Endothelial cell of umbilical vein (primary cell): ENCODE results near the gene EPB41L2. TPM values are rescaled to one million over a fixed set of nuclear protein-coding genes. Genes with fewer than 3 reads are reported as not detected.

Experiments
- BruUV-seq: library from RNA; stranded (reverse); fragments of 400-500 nt; replicated peaks from 2 replicates; lab custom pipeline; 2021; lab: Mats Ljungman, UMichigan
- CTCF ChIA-PET: fragments of 300-600, 350-600 bp; sonication (Branson Sonifier 250); formaldehyde crosslinking; loops from one replicate; lab custom pipeline; 2021; ENCODE audit warnings: antibody characterized with exemption, inconsistent platforms; lab: Charles Lee
- POLR2A ChIA-PET: fragments of 300-600, 350-600 bp; sonication (Branson Sonifier 250); formaldehyde crosslinking; loops from one replicate; lab custom pipeline; 2021; ENCODE audit warnings: antibody characterized with exemption, inconsistent platforms; lab: Charles Lee
- DNase-seq: peaks from one replicate; pipeline ENCODE4 v3.0.0-alpha.2; 2011; ENCODE audit warnings: low read depth, low spot score
- FAIRE-seq: peaks from 2 replicates; lab custom pipeline; 2011; peaks lifted over from hg19 to GRCh38; lab: Jason Lieb, UNC
- H2AFZ ChIP-seq: 2 replicates; pipeline ENCODE4 v1.6.0; 2012; ENCODE audit warnings: low read depth, low read length, control low read depth, inconsistent platforms
- H3K27ac ChIP-seq: 2 replicates; pipeline ENCODE4 v1.5.1; 2011; ENCODE audit warnings: low read depth, mild to moderate bottlenecking, control low read depth, low read length, moderate library complexity; ENCODE audit not compliant: insufficient read depth
- H3K27me3 ChIP-seq, 2 experiments: 2 replicates each; pipeline versions ENCODE4 v1.6.0 to v1.6.1; 2011; ENCODE audit warnings: low read length in 2 of 2, mixed read lengths in 1 of 2; ENCODE audit not compliant: control insufficient read depth in 2 of 2, insufficient read depth in 2 of 2
- H3K36me3 ChIP-seq, 2 experiments: 2 replicates in 1 of 2; 3 replicates in 1 of 2; pipeline ENCODE4 v1.5.1; 2011; ENCODE audit warnings: low read length in 2 of 2, mild to moderate bottlenecking in 1 of 2, moderate library complexity in 1 of 2; ENCODE audit not compliant: control insufficient read depth in 2 of 2, insufficient read depth in 2 of 2; ENCODE audit errors: extremely low read depth in 1 of 2
- H3K4me1 ChIP-seq: 3 replicates; pipeline ENCODE4 v1.5.1; 2011; ENCODE audit warnings: mild to moderate bottlenecking, low read length; ENCODE audit not compliant: control insufficient read depth, insufficient read depth; ENCODE audit errors: extremely low read depth
- H3K4me2 ChIP-seq: 2 replicates; pipeline ENCODE4 v1.6.1; 2011; ENCODE audit warnings: low read length, control low read depth, mixed read lengths; ENCODE audit not compliant: insufficient read depth
- H3K4me3 ChIP-seq, 3 experiments: fragments of 200-600 bp in 1 of 3; sonication (generic), shearing (Covaris generic) in 1 of 3; replicated peaks in 1 of 3; 2 replicates each; pipeline ENCODE4 v1.5.1; 2011 to 2016; ENCODE audit warnings: control low read depth in 3 of 3, low read length in 3 of 3, mild to moderate bottlenecking in 2 of 3, inconsistent platforms in 1 of 3, low read depth in 1 of 3, moderate library complexity in 1 of 3; ENCODE audit not compliant: insufficient read depth in 1 of 3
- H3K79me2 ChIP-seq: 2 replicates; pipeline ENCODE4 v1.6.0; 2012; ENCODE audit warnings: low read length, inconsistent platforms; ENCODE audit not compliant: control insufficient read depth, insufficient read depth
- H3K9ac ChIP-seq: replicated peaks from 2 replicates; pipeline ENCODE3; 2011; ENCODE audit warnings: low read length, control low read depth; ENCODE audit not compliant: insufficient read depth; ENCODE audit errors: extremely low read depth
- H3K9me1 ChIP-seq: replicated peaks from 3 replicates; pipeline ENCODE4 v1.6.0; 2011; ENCODE audit warnings: mild to moderate bottlenecking, low read length; ENCODE audit not compliant: control insufficient read depth, insufficient read depth; ENCODE audit errors: extremely low read depth
- H3K9me3 ChIP-seq: replicated peaks from 2 replicates; pipeline ENCODE4 v1.5.1; 2012; ENCODE audit warnings: low read length, inconsistent platforms; ENCODE audit not compliant: control insufficient read depth, insufficient read depth
- H4K20me1 ChIP-seq: replicated peaks from 2 replicates; pipeline ENCODE3; 2011; ENCODE audit warnings: mild to moderate bottlenecking, low read length; ENCODE audit not compliant: control insufficient read depth, insufficient read depth; ENCODE audit errors: extremely low read depth
- EZH2 ChIP-seq: IDR thresholded peaks from 2 replicates; pipeline ENCODE4 v1.6.1; 2012; ENCODE audit warnings: borderline replicate concordance, low read depth, mild to moderate bottlenecking, moderate library complexity, low read length, inconsistent platforms; ENCODE audit not compliant: severe bottlenecking
- FOS ChIP-seq: IDR thresholded peaks from 2 replicates; pipeline ENCODE4 v1.6.1; 2011; ENCODE audit warnings: mild to moderate bottlenecking, low read length, moderate library complexity, borderline replicate concordance; ENCODE audit not compliant: insufficient read depth
- MYC ChIP-seq: IDR thresholded peaks from one replicate; pipeline ENCODE4 v1.6.1; 2011; ENCODE audit warnings: mild to moderate bottlenecking, low read depth, low read length
- dilution Hi-C: fragments of 300-500 bp; cut with MboI; formaldehyde crosslinking; loops from one replicate; pipeline ENCODE4 v1.15.0; 2019; ENCODE audit warnings: low sequenced_read_pairs; ENCODE audit not compliant: extremely low pct_ligation_motif_present
- intact Hi-C: fragments of 100-400 bp; cut with micrococcal nuclease; formaldehyde crosslinking; loops from one replicate; pipeline ENCODE4 v1.10.0; 2022
- polyA plus RNA-seq, 4 experiments: library from polyadenylated mRNA; depleted of rRNA in 3 of 4; stranded (reverse) in 3 of 4; unstranded in 1 of 4; fragments of >200 nt; gene quantifications; 2 replicates each; pipeline versions ENCODE4 v1.2.1 to v1.2.3, GENCODE V29; 2011 to 2012; ENCODE audit warnings: missing spikeins in 1 of 4
- total RNA-seq: library from RNA; stranded (reverse); gene quantifications from 2 replicates; pipeline ENCODE4 v1.2.3, GENCODE V29; 2021
- TF ChIP-seq, protein P1 (sequence below), 2 donors: IDR thresholded peaks; 1 replicate in 1 of 2; 2 replicates in 1 of 2; pipeline ENCODE4 v1.5.1; 2011; ENCODE audit warnings: low read length in 2 of 2, mild to moderate bottlenecking in 2 of 2, moderate library complexity in 2 of 2, control low read depth in 1 of 2, inconsistent platforms in 1 of 2, low read depth in 1 of 2; ENCODE audit not compliant: insufficient read depth in 1 of 2; ENCODE audit errors: extremely low read depth in 1 of 2

The EPB41L2 gene
- total and polyA plus RNA-seq, 2 donors (not counting 3 experiments of a cell fraction or from before 2014, with no cell fraction given) = 26.5 to 87.7 TPM

DNA sequence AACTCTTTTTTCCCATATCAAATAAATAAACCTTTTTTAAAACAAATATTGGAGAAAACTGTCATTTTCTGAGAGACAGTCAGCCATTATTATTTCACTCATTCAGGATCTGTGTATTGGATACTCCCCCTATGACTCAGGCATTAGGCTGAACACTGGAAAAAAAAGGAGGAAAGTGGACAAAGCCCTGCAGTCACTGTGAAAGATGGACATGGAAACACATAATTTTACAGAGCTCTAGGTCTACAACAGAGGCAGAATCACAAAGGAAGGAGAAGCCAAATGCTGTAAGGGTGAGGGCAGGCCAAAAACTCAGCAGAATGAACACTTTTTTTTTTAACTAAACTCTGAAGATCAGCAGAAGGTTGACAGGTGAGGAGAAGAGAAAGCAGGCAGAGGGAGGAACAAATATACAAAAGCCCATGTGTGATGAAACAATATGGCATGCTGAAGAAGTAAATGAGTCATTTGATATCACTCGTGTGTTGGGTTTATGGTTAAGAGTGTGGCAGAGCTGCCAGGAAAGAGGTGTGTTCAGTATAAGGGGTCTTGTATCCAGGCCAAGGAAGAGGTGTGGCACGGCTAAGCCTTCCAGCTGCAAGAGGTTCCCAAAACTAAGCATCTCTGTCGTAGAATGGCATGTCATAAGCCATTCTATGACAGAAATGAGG lies 39.1 kb downstream of the EPB41L2 start:
- H2AFZ ChIP-seq = peak overlapping the region; percentile 45
- no peaks in the 10 kb centered on the region for H4K20me1 ChIP-seq
- H3K4me1 ChIP-seq = peaks cover 4% of the 10 kb centered on the region
- TF ChIP-seq, protein P1, sequence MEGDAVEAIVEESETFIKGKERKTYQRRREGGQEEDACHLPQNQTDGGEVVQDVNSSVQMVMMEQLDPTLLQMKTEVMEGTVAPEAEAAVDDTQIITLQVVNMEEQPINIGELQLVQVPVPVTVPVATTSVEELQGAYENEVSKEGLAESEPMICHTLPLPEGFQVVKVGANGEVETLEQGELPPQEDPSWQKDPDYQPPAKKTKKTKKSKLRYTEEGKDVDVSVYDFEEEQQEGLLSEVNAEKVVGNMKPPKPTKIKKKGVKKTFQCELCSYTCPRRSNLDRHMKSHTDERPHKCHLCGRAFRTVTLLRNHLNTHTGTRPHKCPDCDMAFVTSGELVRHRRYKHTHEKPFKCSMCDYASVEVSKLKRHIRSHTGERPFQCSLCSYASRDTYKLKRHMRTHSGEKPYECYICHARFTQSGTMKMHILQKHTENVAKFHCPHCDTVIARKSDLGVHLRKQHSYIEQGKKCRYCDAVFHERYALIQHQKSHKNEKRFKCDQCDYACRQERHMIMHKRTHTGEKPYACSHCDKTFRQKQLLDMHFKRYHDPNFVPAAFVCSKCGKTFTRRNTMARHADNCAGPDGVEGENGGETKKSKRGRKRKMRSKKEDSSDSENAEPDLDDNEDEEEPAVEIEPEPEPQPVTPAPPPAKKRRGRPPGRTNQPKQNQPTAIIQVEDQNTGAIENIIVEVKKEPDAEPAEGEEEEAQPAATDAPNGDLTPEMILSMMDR (IDR thresholded peaks at IDR 0.05; ENCODE audit: extremely low read depth in 1 of 2, insufficient read depth in 1 of 2, low read depth in 1 of 2, low read length in 2 of 2) = no peak
- no peak for TF ChIP-seq EZH2
- TF ChIP-seq FOS = peak; percentile 59
- no peak for TF ChIP-seq MYC
- H3K27ac ChIP-seq = peak overlapping the region; percentile 19
- CTCF ChIA-PET = interaction anchor here (0.8 to 1.6 kb wide), 3 partner anchors 11 to 27 kb away, joined by 3 to 4 read pairs (median 3); no protein-coding TSS in a partner anchor
- H3K9me1 ChIP-seq = no peaks in the 10 kb centered on the region
- DNase-seq = peak; percentile 69
- dilution Hi-C loops = no loop called here
- H3K79me2 ChIP-seq = peaks cover 49% of the 10 kb centered on the region
- H3K27me3 ChIP-seq = no peaks in the 10 kb centered on the region
- POLR2A ChIA-PET = interaction anchor here (1.0 kb wide), 1 partner anchor 39 kb away, joined by 4 read pairs; the partner anchor contains the start of gene EPB41L2
- no peak overlapping the region for H3K9ac ChIP-seq
- no peaks in the 10 kb centered on the region for H3K36me3 ChIP-seq
- BruUV-seq = no TSS peak
- peak overlapping the region; percentile 35 for H3K4me2 ChIP-seq
- peak; percentile 35 for FAIRE-seq
- intact Hi-C loops = loop anchor here (1.0 kb wide), 1 partner anchor 8 kb away; no protein-coding TSS in a partner anchor
- H3K4me3 ChIP-seq = no peak overlapping the region
- H3K9me3 ChIP-seq = no peaks in the 10 kb centered on the region
